VCaP (cell line): ENCODE results near the gene FKBP1A.

Experiments
- H3K27ac ChIP-seq: fragments of 450-650 bp; 2 replicates; pipeline ENCODE4 v1.5.1; 2017
- CTCF ChIP-seq: fragments of 450-650 bp; conservative IDR thresholded peaks from 2 replicates; pipeline ENCODE4 v1.5.1; 2017; ENCODE audit warnings: mild to moderate bottlenecking, moderate library complexity

The FKBP1A gene

GRCh38 chr20:1435337-1435699 lies 42.5 kb upstream of the FKBP1A start:
- TF ChIP-seq CTCF, result no peak
- H3K27ac ChIP-seq, result no peak overlapping the region

- TF ChIP-seq CTCF, result no peak
- H3K27ac ChIP-seq, result no peak overlapping the region
These were observed 41.9 kb upstream of the FKBP1A start for GRCh38 chr20:1434571-1435336.

GRCh38 chr20:1431158-1431557 lies 38.3 kb upstream of the FKBP1A start:
- TF ChIP-seq CTCF, result no peak

GRCh38 chr20:1430004-1430451 lies 37.2 kb upstream of the FKBP1A start:
- no peak overlapping the region for H3K27ac ChIP-seq
- no peak for TF ChIP-seq CTCF

More at GRCh38 chr20:1431158-1431557, 38.3 kb upstream of the FKBP1A start:
- H3K27ac ChIP-seq, result no peak overlapping the region

GRCh38 chr20:1429143-1429728 lies 36.4 kb upstream of the FKBP1A start:
- H3K27ac ChIP-seq, result no peak overlapping the region
- TF ChIP-seq CTCF, result no peak

- TF ChIP-seq CTCF, result no peak; the same call in 1 of the 2 replicates
- H3K27ac ChIP-seq, result peak overlapping the region; percentile 14; the same call in 1 of the 2 replicates
These were observed 34.7 kb upstream of the FKBP1A start for GRCh38 chr20:1427457-1428054.

GRCh38 chr20:1426231-1426849 lies 33.5 kb upstream of the FKBP1A start:
- H3K27ac ChIP-seq, result no peak overlapping the region
- no peak for TF ChIP-seq CTCF
